T-cell (primary cell): Measurements from ENCODE around the gene DRD2. TPM values are rescaled to one million over a fixed set of nuclear protein-coding genes. Genes with fewer than 3 reads are reported as not detected.
"Not testable (repeated sequence)": the region's sequence is repeated elsewhere in the genome, so short reads cannot be mapped to it uniquely, and the experiment has no call there.

Experiments
- ATAC-seq, 4 experiments: fragments of 200-7000 bp in 3 of 4; fragments of 150-1000 bp in 1 of 4; cut with Tn5 transposase; replicated peaks in 1 of 4; 1 replicate in 3 of 4; 2 replicates in 1 of 4; pipeline ENCODE4 v1.10.0; 2021; ENCODE audit warnings: moderate library complexity in 3 of 4, mild to moderate bottlenecking in 2 of 4, moderate number of reproducible peaks in 1 of 4
- CTCF ChIA-PET, 2 donors: fragments of 300-600 bp; sonication (Branson Sonifier 250); formaldehyde crosslinking; loops; one replicate each; lab custom pipeline; 2022; ENCODE audit warnings: antibody characterized with exemption in 2 of 2; lab: Charles Lee
- POLR2A ChIA-PET, 2 donors: fragments of 300-600 bp; sonication (Branson Sonifier 250); formaldehyde crosslinking; loops; one replicate each; lab custom pipeline; 2022; ENCODE audit warnings: antibody characterized with exemption in 2 of 2; lab: Charles Lee
- DNase-seq, 35 experiments: peaks; one replicate each; pipeline versions ENCODE4 v3.0.0 to v3.0.0-alpha.2; 2013 to 2023
- H3K27ac ChIP-seq: one replicate; pipeline ENCODE4 v1.5.1; 2013; ENCODE audit warnings: low read length
- H3K27me3 ChIP-seq, 2 experiments: replicated peaks in 1 of 2; 1 replicate in 1 of 2; 2 replicates in 1 of 2; pipeline versions ENCODE4 v1.6.1 to v1.7.0; 2013; ENCODE audit warnings: low read length in 1 of 2, mixed read lengths in 1 of 2; ENCODE audit not compliant: control insufficient read depth in 2 of 2, insufficient read depth in 2 of 2; ENCODE audit errors: extremely low read depth in 1 of 2
- H3K36me3 ChIP-seq, 2 donors: 1 replicate in 1 of 2; 2 replicates in 1 of 2; pipeline versions ENCODE4 v1.6.1 to v1.7.0; 2013; ENCODE audit warnings: low read length in 1 of 2; ENCODE audit not compliant: control insufficient read depth in 2 of 2, insufficient read depth in 1 of 2; ENCODE audit errors: extremely low read depth in 1 of 2
- H3K4me1 ChIP-seq, 2 experiments: 1 replicate in 1 of 2; 2 replicates in 1 of 2; pipeline versions ENCODE4 v1.6.1 to v1.7.0; 2013; ENCODE audit warnings: low read length in 2 of 2, mixed read lengths in 1 of 2; ENCODE audit not compliant: insufficient read depth in 2 of 2, control insufficient read depth in 1 of 2; ENCODE audit errors: extremely low read depth in 1 of 2
- H3K4me3 ChIP-seq, 2 donors: 1 replicate in 1 of 2; 2 replicates in 1 of 2; pipeline versions ENCODE4 v1.5.1 to v1.7.0; 2013; ENCODE audit warnings: mild to moderate bottlenecking in 2 of 2, low read length in 1 of 2, moderate library complexity in 1 of 2; ENCODE audit not compliant: control insufficient read depth in 1 of 2; ENCODE audit errors: extremely low read depth in 1 of 2
- H3K9me3 ChIP-seq: 2 replicates; pipeline ENCODE4 v1.7.0; 2013
- H3K27ac Mint-ChIP-seq, 2 donors: one replicate each; pipeline ENCODE4 v1.8.0; 2020 to 2021; ENCODE audit warnings: mild to moderate bottlenecking in 2 of 2, mixed read lengths in 2 of 2
- H3K27me3 Mint-ChIP-seq, 2 donors: one replicate each; pipeline ENCODE4 v1.8.0; 2021 to 2022; ENCODE audit warnings: mixed read lengths in 2 of 2
- H3K36me3 Mint-ChIP-seq: one replicate; pipeline ENCODE4 v1.8.0; 2021; ENCODE audit warnings: mixed read lengths
- H3K4me1 Mint-ChIP-seq, 3 donors: one replicate each; pipeline ENCODE4 v1.8.0; 2020 to 2022; ENCODE audit warnings: mixed read lengths in 3 of 3, mild to moderate bottlenecking in 1 of 3
- H3K4me3 Mint-ChIP-seq, 3 donors: one replicate each; pipeline ENCODE4 v1.8.0; 2020 to 2022; ENCODE audit warnings: mild to moderate bottlenecking in 3 of 3, mixed read lengths in 3 of 3, moderate library complexity in 3 of 3
- H3K9me3 Mint-ChIP-seq, 3 donors: one replicate each; pipeline ENCODE4 v1.8.0; 2020 to 2022; ENCODE audit warnings: mixed read lengths in 3 of 3
- WGBS: methylation state at CpG from one replicate; pipeline ENCODE4 v1.1.5; 2013; ENCODE audit warnings: missing lambda C conversion rate; ENCODE audit not compliant: insufficient coverage; 5-methylcytosine and 5-hydroxymethylcytosine counted together
- total RNA-seq, 35 experiments: library from RNA in 6 of 35; stranded (reverse) in 6 of 35; fragments of 120-200 nt in 1 of 35; gene quantifications; one replicate each; pipeline versions ENCODE4 v1.2.1 to v1.2.4 and lab custom pipeline; 2013 to 2026

The DRD2 gene
- total RNA-seq (not detected), total RNA-seq (lab: John Stamatoyannopoulos, UW) (0 to 0.10 (median 0) reads per million in 29 experiments)
- not detected for total RNA-seq (2013)

DNA sequence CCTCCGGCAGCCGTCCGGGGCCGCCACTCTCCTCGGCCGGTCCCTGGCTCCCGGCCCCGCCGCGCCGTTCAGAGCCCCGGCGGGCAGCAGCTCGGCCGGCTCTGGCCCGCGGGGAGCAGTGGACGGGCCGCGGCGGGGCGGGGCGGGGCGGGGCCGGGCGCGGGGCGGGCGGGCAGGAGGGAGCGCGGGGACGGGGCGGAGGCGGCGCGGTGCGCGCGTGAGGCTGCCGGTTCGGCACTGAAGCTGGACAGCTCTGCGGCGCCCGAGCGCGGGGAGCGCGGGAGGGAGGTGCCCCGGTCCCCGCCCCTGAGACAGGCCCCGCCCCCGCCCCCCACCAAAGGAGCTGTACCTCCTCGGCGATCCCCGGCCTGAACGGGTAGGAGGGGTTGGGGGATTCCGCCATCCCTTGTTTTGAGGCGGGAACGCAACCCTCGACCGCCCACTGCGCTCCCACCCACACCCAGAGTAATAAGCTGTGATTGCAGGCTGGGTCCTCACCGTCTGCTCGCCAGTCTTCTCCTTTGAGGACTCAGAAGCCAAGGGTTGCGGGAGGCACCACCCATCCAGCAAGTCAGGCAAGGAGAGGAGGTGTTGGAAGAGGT lies at the start of gene DRD2:
Gene DRD2, minus strand, starts transcription at position 239 of the 602 bp plus-strand sequence. CDS start 50,747 bp downstream, outside the sequence.
- ChIA-PET CTCF (no interaction called here), POLR2A (no interaction called here)
- DNase-seq (no peak), ATAC-seq (no peak)
- Mint-ChIP-seq H3K4me3 (peak within 1 kb of the TSS in 2 of 3 donors; percentile 25 to 67), H3K4me1 (peaks cover 8 to 10% (median 9%) of the 10 kb centered on the region in 3 donors), H3K36me3 (no peaks in the 10 kb centered on the region), H3K27me3 (peaks cover 66 to 76% of the 10 kb centered on the region in 2 donors), H3K9me3 (no peaks in the 10 kb centered on the region), H3K27ac (peak within 1 kb of the TSS in 1 of 2 donors; percentile 13)
- Histone ChIP-seq H3K9me3 (no peaks in the 10 kb centered on the region), H3K4me3 (no peak within 1 kb of the TSS), H3K4me1 (peaks cover 0 to 7% of the 10 kb centered on the region in 2 experiments), H3K27me3 (peaks cover 10 to 50% of the 10 kb centered on the region in 2 experiments), H3K36me3 (no peaks in the 10 kb centered on the region), H3K27ac (no peak within 1 kb of the TSS)
- WGBS: 5% methylated on average over 28 of the region's 65 CpGs

DNA sequence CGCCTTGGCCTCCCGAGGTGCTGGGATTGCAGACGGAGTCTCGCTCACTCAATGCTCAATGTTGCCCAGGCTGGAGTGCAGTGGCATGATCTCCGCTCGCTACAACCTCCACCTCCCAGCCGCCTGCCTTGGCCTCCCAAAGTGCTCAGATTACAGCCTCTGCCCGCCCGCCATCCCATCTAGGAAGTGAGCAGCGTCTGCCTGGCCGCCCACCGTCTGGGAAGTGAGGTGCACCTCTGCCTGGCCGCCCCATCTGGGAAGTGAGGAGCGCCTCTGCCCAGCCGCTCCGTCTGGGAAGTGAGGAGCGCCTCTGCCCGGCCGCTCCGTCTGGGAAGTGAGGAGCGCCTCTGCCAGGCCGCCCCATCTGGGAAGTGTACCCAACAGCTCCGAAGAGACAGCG lies 48.7 kb upstream of the DRD2 start:
- H3K27ac Mint-ChIP-seq, H3K36me3 ChIP-seq, H3K4me1 Mint-ChIP-seq, H3K27me3 ChIP-seq, H3K9me3 Mint-ChIP-seq, CTCF ChIA-PET, H3K9me3 ChIP-seq, POLR2A ChIA-PET, H3K36me3 Mint-ChIP-seq, DNase-seq, ATAC-seq, H3K4me3 Mint-ChIP-seq, H3K27ac ChIP-seq, H3K4me3 ChIP-seq, H3K4me1 ChIP-seq: not testable (repeated sequence)
- peaks cover 22 to 32% of the 10 kb centered on the region in 2 donors for H3K27me3 Mint-ChIP-seq
- 98% methylated on average over 17 of the region's 24 CpGs for WGBS

DNA sequence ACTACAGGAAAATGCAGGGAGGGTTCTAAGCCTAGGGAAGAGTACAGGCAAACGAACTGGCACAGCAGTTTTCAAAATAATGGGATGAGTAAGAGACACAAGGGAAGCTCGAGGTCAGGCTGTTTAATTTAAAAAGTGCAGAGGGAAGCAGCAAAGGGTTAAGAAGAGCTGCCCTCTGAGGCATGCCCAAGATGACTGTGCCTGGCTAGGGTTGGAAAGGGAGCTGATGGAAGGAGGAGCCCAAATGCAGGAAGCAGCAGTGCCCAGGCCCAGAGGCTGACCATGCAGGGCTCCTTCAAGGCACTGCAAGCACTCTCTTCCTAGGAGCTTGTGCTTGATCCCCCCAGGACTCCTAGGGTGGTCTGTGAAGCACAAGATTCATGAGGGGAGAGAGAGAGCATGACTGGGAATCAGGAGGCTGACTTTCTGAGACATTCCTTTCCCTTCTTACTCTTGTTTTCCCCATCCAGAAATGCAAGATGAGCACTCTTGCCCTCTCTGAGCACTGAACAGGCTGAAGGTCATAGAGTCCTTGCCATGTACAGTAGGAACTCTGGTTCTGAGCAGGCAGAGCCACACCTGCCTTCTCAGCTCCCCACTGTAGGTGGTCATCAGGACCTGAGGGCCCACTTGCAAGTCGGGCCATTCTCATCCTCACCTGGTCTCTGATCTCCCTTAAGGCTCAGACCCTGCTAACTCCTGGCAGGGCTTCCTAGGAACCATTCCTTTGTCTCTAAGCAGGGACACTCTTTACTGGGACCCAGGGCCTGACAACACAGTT lies 46.7 kb upstream of the DRD2 start:
- Histone ChIP-seq H3K4me3 (no peak overlapping the region), H3K4me1 (no peaks in the 10 kb centered on the region), H3K9me3 (no peaks in the 10 kb centered on the region), H3K36me3 (no peaks in the 10 kb centered on the region), H3K27me3 (peaks cover 0 to 9% of the 10 kb centered on the region in 2 experiments), H3K27ac (no peak overlapping the region)
- H3K27ac Mint-ChIP-seq: no peak overlapping the region
- WGBS: 26% methylated on average over 3 of the region's 3 CpGs
- H3K4me1 Mint-ChIP-seq: no peaks in the 10 kb centered on the region
- POLR2A ChIA-PET: no interaction called here
- peaks cover 22 to 35% of the 10 kb centered on the region in 2 donors for H3K27me3 Mint-ChIP-seq
- DNase-seq: no peak
- no peak overlapping the region for H3K4me3 Mint-ChIP-seq
- ATAC-seq: no peak
- CTCF ChIA-PET: interaction anchor here in 1 of 2 donors (1.3 kb wide), 1 partner anchor 11 kb away, joined by 5 read pairs; no protein-coding TSS in a partner anchor
- H3K36me3 Mint-ChIP-seq: no peaks in the 10 kb centered on the region
- H3K9me3 Mint-ChIP-seq: peaks cover 0 to 4% (median 0%) of the 10 kb centered on the region in 3 donors

DNA sequence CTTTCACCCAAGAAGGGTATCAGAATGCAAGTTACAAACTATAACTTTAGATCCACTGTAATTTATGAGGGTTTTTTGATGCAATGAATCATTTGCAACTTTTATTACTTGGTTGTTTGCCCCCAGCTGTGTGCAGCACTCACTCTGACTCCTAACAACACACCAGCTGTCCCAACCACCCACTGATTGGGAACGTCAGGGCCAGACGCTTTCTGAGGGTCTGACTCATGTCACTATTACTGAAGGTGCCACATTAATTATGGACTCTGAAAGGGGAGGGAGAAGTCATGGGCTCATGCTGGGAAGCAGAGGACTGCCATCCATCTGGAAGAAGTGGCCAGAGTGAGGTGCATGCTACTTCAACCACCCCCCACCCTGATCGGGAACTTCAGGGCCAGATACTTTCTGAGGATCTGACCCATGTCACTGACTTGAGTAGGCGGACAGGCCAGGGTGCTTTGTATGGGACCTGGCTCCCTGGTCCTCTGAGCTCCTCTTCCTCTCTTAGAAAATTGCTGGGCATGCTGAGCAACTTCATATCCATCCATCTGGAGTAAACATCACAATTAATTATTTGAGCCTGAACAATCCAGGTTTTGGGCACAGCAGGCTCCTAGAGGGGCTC lies 44.9 kb upstream of the DRD2 start:
- Mint-ChIP-seq H3K27ac (no peak overlapping the region), H3K27me3 (peaks cover 24 to 37% of the 10 kb centered on the region in 2 donors), H3K4me1 (no peaks in the 10 kb centered on the region), H3K36me3 (no peaks in the 10 kb centered on the region), H3K9me3 (peaks cover 0 to 4% (median 0%) of the 10 kb centered on the region in 3 donors), H3K4me3 (no peak overlapping the region)
- H3K9me3 ChIP-seq: no peaks in the 10 kb centered on the region
- POLR2A ChIA-PET: no interaction called here
- H3K4me3 ChIP-seq: no peak overlapping the region
- no peaks in the 10 kb centered on the region for H3K4me1 ChIP-seq
- DNase-seq (no peak), ATAC-seq (no peak)
- H3K27ac ChIP-seq: no peak overlapping the region
- no peaks in the 10 kb centered on the region for H3K36me3 ChIP-seq
- CTCF ChIA-PET: no interaction called here
- 100% methylated on average over 1 of the region's 4 CpGs for WGBS
- peaks cover 0 to 20% of the 10 kb centered on the region in 2 experiments for H3K27me3 ChIP-seq

DNA sequence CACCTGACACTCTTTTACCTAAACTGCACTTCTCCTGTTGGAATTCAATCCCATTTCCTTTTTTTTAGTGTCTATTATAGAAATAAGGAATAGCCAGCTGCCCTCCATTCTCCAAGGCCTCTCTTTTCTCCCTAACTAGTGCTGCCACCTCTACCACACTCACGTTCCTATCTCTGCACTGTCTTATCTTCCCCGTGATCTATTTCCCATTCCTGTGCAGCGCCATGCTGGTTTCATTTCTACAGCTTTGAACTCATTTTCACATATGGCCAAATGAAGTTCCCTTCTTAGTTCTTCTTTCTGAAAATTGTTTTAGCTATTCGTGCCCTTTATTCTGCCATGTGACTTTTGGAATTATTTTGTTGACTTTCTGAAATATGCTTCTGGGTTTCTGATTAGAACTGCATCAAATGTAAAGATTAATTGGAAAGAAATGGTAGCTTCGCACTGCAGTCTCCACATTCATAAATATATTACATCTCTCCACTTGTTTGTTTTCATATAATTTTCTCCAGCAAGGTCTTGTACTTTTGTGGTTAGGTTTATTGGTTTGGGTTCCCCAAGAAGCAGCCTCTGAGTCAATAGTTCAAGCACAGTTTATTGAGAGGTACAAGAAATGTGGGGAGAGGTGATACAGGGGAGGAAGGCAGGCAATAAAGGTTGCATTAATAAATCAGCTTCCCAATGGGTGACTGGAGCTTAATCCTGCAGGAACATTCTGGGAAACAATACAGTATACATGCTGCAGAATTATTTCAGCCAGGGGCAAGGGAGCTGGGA lies 43.7 kb upstream of the DRD2 start:
- ATAC-seq: no peak
- Mint-ChIP-seq H3K27ac (no peak overlapping the region), H3K4me3 (no peak overlapping the region), H3K4me1 (no peaks in the 10 kb centered on the region), H3K36me3 (no peaks in the 10 kb centered on the region), H3K9me3 (peaks cover 0 to 4% (median 0%) of the 10 kb centered on the region in 3 donors), H3K27me3 (peaks cover 23 to 28% of the 10 kb centered on the region in 2 donors)
- no peak for DNase-seq
- 43% methylated on average over 2 of the region's 5 CpGs for WGBS
- Histone ChIP-seq H3K27ac (no peak overlapping the region), H3K27me3 (peaks cover 0 to 20% of the 10 kb centered on the region in 2 experiments), H3K4me3 (no peak overlapping the region), H3K9me3 (no peaks in the 10 kb centered on the region), H3K4me1 (no peaks in the 10 kb centered on the region), H3K36me3 (no peaks in the 10 kb centered on the region)
- ChIA-PET POLR2A (no interaction called here), CTCF (no interaction called here)

DNA sequence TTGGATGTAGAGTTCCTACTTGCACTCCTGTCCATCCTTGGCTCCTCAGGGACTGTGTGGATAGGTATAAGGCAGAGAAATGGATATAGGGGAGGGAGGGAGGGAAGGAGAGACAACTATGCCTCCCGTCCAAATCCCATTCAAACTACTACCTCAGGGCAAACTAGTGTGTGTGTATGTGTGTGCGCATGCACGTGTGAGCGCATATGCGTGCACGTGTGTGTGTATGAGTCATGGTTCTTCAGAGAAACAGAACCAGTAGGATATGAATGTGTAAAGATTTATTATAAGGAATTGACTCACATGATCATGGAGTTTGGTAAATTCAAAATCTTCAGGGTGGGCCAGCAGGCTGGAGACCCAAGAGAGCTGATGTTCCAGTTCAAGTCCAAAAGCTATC lies 42.2 kb upstream of the DRD2 start:
- DNase-seq (no peak), ATAC-seq (no peak)
- no peaks in the 10 kb centered on the region for H3K36me3 Mint-ChIP-seq
- Histone ChIP-seq H3K4me3 (no peak overlapping the region), H3K4me1 (no peaks in the 10 kb centered on the region), H3K9me3 (no peaks in the 10 kb centered on the region), H3K27ac (no peak overlapping the region), H3K36me3 (no peaks in the 10 kb centered on the region), H3K27me3 (peaks cover 0 to 21% of the 10 kb centered on the region in 2 experiments)
- CTCF ChIA-PET: no interaction called here
- H3K27me3 Mint-ChIP-seq: peaks cover 16 to 26% of the 10 kb centered on the region in 2 donors
- H3K9me3 Mint-ChIP-seq: peaks cover 0 to 4% (median 0%) of the 10 kb centered on the region in 3 donors
- 93% methylated on average over 4 of the region's 6 CpGs for WGBS
- no peaks in the 10 kb centered on the region for H3K4me1 Mint-ChIP-seq
- POLR2A ChIA-PET: no interaction called here
- no peak overlapping the region for H3K4me3 Mint-ChIP-seq
- H3K27ac Mint-ChIP-seq: no peak overlapping the region
